ENCODE measurements around the gene FOLR2. TPM values are rescaled to one million over a fixed set of nuclear protein-coding genes. Genes with fewer than 3 reads are reported as not detected.

Gene FOLR2
- total RNA-seq, 4 donors from 2014 or later = 5.3 to 28.6 (median 9.7) TPM

DNA sequence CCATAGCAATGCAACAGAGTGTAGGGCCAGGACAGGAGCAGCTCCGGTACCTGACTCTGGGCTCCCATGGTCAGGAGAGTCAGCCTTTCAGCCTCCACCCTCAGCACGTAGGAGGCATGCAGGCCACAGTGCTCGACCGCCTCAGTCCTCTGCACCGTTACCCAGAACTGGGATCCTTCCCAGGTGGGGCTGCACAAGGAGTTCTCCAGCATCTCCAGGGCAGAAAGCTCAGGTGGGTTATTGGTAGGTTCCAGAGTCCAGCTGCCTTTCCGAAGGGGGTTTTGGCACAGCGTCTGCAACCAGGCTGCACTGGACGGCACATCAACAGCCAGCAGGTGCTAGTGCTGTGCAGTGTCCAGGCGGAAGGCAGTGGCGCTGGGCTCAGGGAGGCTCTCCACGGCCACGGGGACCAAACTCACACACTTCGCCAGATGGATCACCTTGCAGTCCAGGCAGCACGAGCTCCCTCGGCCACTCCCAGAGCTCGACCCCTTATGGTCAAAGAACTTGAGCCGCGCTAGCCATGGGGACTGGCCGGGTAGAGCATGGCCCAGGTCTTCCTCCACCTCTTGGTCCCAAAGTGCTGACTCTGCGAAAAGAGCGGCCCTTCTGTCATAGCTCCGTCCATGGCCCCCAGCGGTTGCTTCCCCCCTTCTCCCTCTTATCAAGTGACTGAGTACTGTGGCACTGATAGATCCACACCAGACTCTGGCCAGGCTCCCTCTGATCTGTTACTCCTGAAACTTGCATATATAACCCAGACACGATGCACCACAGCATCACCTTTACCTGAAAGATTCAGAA, 34.3 kb downstream of the FOLR2 start:
- no peak for DNase-seq
- TF ChIP-seq, protein P1, sequence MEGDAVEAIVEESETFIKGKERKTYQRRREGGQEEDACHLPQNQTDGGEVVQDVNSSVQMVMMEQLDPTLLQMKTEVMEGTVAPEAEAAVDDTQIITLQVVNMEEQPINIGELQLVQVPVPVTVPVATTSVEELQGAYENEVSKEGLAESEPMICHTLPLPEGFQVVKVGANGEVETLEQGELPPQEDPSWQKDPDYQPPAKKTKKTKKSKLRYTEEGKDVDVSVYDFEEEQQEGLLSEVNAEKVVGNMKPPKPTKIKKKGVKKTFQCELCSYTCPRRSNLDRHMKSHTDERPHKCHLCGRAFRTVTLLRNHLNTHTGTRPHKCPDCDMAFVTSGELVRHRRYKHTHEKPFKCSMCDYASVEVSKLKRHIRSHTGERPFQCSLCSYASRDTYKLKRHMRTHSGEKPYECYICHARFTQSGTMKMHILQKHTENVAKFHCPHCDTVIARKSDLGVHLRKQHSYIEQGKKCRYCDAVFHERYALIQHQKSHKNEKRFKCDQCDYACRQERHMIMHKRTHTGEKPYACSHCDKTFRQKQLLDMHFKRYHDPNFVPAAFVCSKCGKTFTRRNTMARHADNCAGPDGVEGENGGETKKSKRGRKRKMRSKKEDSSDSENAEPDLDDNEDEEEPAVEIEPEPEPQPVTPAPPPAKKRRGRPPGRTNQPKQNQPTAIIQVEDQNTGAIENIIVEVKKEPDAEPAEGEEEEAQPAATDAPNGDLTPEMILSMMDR (IDR thresholded peaks at IDR 0.05) = no peak
- TF ChIP-seq POLR2A (IDR thresholded peaks at IDR 0.05) = no peak
- Histone ChIP-seq H3K36me3 (no peaks in the 10 kb centered on the region), H3K27ac (no peak overlapping the region), H3K27me3 (no peaks in the 10 kb centered on the region), H3K4me1 (no peaks in the 10 kb centered on the region), H3K4me3 (replicated peaks in 1 of 3) (no peak overlapping the region), H3K9me3 (no peaks in the 10 kb centered on the region)
- WGBS, 2 donors = 85% methylated on average over 15 to 21 of the region's 24 CpGs
- intact Hi-C loops (cut with DNase I) = no loop called here

DNA sequence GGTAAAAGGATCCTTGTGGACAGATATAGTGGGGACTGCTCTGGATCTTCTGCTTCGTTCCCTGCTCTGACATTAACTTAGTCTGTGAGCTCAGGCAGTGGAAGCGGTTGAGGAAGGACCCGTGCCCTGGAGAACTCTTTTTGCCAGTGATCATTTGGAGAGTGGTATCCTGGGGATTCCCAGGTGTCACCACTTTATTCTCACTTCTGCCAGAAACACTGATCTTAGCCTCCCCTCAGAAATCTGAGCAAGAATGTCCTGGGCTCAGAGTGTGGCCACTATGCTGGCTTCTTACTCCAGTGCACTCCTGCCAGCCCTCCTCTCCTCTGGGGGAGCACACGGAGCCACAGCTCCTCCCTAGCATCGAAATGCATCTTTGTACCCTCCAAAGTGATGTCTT, 35.0 kb downstream of the FOLR2 start:
- 84 to 87% methylated on average over 5 of the region's 5 CpGs for WGBS, 2 donors
- no peak overlapping the region for H3K4me3 ChIP-seq (replicated peaks in 1 of 3)
- H3K36me3 ChIP-seq = no peaks in the 10 kb centered on the region
- no peak for DNase-seq
- no peaks in the 10 kb centered on the region for H3K4me1 ChIP-seq
- H3K27ac ChIP-seq = no peak overlapping the region
- intact Hi-C loops (cut with DNase I) = no loop called here
- H3K27me3 ChIP-seq = no peaks in the 10 kb centered on the region
- TF ChIP-seq, protein P1 (IDR thresholded peaks at IDR 0.05) = no peak
- no peak for TF ChIP-seq POLR2A (IDR thresholded peaks at IDR 0.05)
- H3K9me3 ChIP-seq = no peaks in the 10 kb centered on the region

DNA sequence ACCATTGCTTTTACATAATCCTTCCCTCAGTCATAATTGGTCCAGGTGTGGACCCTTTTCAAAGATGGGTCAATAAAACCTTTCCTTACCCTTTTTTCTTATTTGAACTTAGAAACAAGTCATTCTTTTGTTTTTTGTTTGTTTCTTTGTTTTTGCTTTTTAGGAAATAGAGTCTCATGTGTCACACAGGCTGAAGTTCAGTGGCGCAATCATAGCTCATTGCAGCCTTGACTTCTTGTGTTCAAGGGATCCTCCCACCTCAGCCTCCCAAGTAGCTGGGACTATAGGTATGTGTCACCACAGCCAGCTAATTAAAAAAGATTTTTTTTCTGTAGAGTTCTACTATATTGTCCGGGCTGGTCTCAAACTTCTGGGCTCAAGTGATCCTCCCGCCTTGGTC, 36.8 kb downstream of the FOLR2 start:
- Histone ChIP-seq H3K36me3 (no peaks in the 10 kb centered on the region), H3K4me1 (no peaks in the 10 kb centered on the region), H3K27me3 (no peaks in the 10 kb centered on the region), H3K27ac (no peak overlapping the region), H3K4me3 (replicated peaks in 1 of 3) (no peak overlapping the region), H3K9me3 (no peaks in the 10 kb centered on the region)
- WGBS, 2 donors = 93 to 94% methylated on average over 3 of the region's 3 CpGs
- TF ChIP-seq, protein P1 (IDR thresholded peaks at IDR 0.05) = no peak
- TF ChIP-seq POLR2A (IDR thresholded peaks at IDR 0.05) = no peak
- no peak for DNase-seq
- intact Hi-C loops (cut with DNase I) = no loop called here

DNA sequence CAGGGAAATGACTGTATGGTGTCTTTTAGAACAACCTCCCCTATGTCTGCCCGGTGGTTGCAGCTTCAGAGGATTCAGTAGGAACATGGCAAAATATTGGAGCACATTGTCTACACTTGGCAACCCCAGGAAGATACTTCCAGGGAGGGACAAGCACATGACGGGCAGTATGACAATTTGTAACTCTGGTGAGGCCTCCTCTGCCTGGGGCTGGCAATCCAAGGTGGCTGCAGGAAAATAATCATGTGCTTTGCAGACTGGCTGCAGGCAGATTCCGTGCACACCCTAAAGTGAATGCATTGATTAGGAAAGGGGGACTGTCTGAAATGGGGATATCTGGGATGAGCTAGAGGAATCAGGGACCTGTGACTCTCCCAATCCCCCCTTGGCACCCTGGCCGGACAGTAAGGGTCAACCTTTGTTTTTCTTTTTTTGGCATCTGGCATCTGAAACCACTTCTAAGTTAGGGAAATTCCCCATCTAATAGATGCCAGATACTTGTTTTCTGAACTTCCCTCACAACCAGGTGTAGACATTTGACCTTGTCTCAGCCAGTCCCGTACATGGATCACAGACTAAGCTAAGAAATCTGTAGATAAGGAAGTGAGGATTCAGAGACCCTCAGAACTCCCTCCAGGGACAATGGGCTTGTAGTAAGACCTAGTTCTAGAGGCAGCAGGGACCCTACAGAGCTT, 37.9 kb downstream of the FOLR2 start:
- Histone ChIP-seq H3K27me3 (no peaks in the 10 kb centered on the region), H3K27ac (no peak overlapping the region), H3K9me3 (no peaks in the 10 kb centered on the region), H3K36me3 (no peaks in the 10 kb centered on the region), H3K4me3 (replicated peaks in 1 of 3) (no peak overlapping the region), H3K4me1 (no peaks in the 10 kb centered on the region)
- TF ChIP-seq, protein P1 (IDR thresholded peaks at IDR 0.05) = no peak
- no peak for TF ChIP-seq POLR2A (IDR thresholded peaks at IDR 0.05)
- no peak for DNase-seq
- intact Hi-C loops (cut with DNase I) = no loop called here
- WGBS, 2 donors = 92 to 97% methylated on average over 5 of the region's 5 CpGs

DNA sequence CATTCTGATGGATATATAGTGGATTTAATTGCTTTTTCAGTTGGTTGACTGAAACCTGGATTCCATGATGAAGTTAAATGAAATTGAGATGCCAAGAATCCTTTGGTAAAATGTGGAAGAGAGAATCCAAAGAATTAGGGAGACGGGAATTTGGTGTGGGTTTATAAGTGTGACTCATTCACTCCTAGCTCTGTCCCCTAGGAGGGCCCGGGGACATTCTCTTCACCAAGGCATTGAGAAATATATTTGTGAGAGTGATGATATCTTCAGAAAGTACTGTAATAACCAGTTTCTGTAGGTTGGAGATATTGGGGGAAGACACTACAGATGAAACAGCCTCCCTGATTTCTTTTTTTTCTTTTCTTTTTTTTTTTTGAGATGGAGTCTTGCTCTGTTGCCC, 41.0 kb downstream of the FOLR2 start:
- no peaks in the 10 kb centered on the region for H3K4me1 ChIP-seq

More for the DNA sequence above, 41.0 kb downstream of the FOLR2 start:
- 88 to 89% methylated on average over 2 of the region's 2 CpGs for WGBS, 2 donors
- Histone ChIP-seq H3K27ac (no peak overlapping the region), H3K4me3 (replicated peaks in 1 of 3) (no peak overlapping the region), H3K36me3 (no peaks in the 10 kb centered on the region), H3K9me3 (no peaks in the 10 kb centered on the region), H3K27me3 (no peaks in the 10 kb centered on the region)
- intact Hi-C loops (cut with DNase I) = no loop called here
- no peak for DNase-seq
- TF ChIP-seq POLR2A (IDR thresholded peaks at IDR 0.05) = no peak
- TF ChIP-seq, protein P1 (IDR thresholded peaks at IDR 0.05) = no peak

Measured in thyroid gland (tissue), 4 donors.